ENCODE results near the gene HSPE1. TPM values are rescaled to one million over a fixed set of nuclear protein-coding genes. Genes with fewer than 3 reads are reported as not detected.

HSPE1 gene
- total and polyA plus RNA-seq, 4 donors, result 46.1 to 113 (median 54.9) TPM

DNA sequence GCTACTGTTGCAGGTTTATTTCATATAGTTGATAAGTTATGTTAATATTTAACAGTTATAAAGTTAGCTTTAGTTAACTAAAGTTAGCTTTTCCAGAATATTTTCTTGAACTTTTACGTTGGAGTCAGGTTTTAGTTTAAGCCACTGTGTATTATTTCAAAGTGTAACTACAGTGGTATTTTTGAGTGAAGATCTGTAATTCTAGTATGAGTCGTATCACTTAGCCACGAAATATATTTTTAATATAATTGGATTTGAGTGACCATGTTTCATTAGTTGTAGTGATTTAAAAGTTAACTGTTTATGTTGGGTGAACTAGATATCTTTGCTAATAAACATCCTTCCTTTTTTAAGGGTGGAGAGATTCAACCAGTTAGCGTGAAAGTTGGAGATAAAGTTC is 2.5 kb downstream of the HSPE1 start:
- no peak for DNase-seq
- Histone ChIP-seq H3K4me1 (ENCODE audit: control insufficient read depth in 1 of 2, insufficient read depth in 2 of 2, low read length in 2 of 2) (no peaks in the 10 kb centered on the region), H3K9me3 (ENCODE audit: control insufficient read depth, low read length) (no peaks in the 10 kb centered on the region), H3K4me3 (ENCODE audit: low read length in 2 of 2) (no peak overlapping the region), H3K27ac (ENCODE audit: low read depth in 1 of 2, low read length in 2 of 2) (no peak overlapping the region), H3K36me3 (ENCODE audit: control insufficient read depth in 1 of 2, insufficient read depth in 2 of 2, low read length in 1 of 2) (no peaks in the 10 kb centered on the region), H3K27me3 (ENCODE audit: control insufficient read depth in 1 of 2, insufficient read depth in 2 of 2, low read length in 1 of 2) (no peaks in the 10 kb centered on the region)
- no peak for ATAC-seq (ENCODE audit: low FRiP score)
- 74 to 78% methylated on average over 4 of the region's 4 CpGs for WGBS, 2 donors
- intact Hi-C loops (cut with DNase I), result loop anchor here in 1 of 2 donors (5.0 kb wide), 2 partner anchors 65 to 205 kb away; partner anchors contain the start of genes MARS2 and SF3B1

DNA sequence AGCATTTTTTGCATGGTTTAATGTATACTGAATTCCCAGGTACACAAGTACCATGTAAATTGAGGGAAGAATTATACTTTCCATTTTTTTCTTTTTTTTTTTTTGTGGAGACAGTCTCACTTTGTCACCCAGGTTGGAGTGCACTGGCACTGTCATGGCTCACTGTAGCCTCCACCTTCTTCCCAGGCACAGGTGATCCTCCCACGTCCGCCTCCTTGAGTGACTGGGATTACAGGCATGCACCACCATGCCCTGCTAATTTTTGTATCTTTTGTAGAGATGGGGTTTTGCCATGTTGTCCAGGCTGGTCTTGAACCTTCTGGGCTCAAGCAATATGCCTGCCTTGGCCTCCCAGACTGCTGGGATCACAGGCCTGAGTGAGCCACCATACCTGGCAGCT is 3.8 kb downstream of the HSPE1 start:
- 93 to 94% methylated on average over 2 of the region's 2 CpGs for WGBS, 2 donors
- H3K27me3 ChIP-seq (ENCODE audit: control insufficient read depth in 1 of 2, insufficient read depth in 2 of 2, low read length in 1 of 2), result no peaks in the 10 kb centered on the region
- intact Hi-C loops (cut with DNase I), result loop anchor here in 1 of 2 donors (5.0 kb wide), 2 partner anchors 67 to 203 kb away; partner anchors contain the start of genes MARS2 and SF3B1
- no peak overlapping the region for H3K27ac ChIP-seq (ENCODE audit: low read depth in 1 of 2, low read length in 2 of 2)
- ATAC-seq (ENCODE audit: low FRiP score) (no peak), DNase-seq (no peak)
- H3K36me3 ChIP-seq (ENCODE audit: control insufficient read depth in 1 of 2, insufficient read depth in 2 of 2, low read length in 1 of 2), result no peaks in the 10 kb centered on the region
- no peak overlapping the region for H3K4me3 ChIP-seq (ENCODE audit: low read length in 2 of 2)
- H3K4me1 ChIP-seq (ENCODE audit: control insufficient read depth in 1 of 2, insufficient read depth in 2 of 2, low read length in 2 of 2), result no peaks in the 10 kb centered on the region
- no peaks in the 10 kb centered on the region for H3K9me3 ChIP-seq (ENCODE audit: control insufficient read depth, low read length)

DNA sequence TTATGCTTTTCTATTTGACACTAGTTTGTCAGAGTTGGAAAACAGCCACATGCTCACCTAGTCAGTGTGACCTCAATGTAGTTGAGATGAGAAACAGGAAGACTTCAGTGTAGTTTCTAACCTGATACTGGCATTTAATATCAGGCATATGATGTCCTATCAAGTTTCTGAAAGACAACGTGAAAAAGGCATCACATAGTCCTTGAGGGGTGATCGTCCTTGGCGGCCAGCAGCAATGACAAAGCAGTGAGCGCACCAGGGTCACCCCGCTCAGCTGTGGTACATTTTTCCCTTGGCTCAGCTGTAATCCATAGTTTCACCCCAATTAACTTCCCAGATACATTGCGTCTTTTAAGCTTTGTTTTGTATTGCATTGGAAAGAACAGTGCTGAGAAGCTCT is 4.3 kb downstream of the HSPE1 start:
- DNase-seq (no peak), ATAC-seq (ENCODE audit: low FRiP score) (no peak)
- 94% methylated on average over 6 of the region's 6 CpGs for WGBS, 2 donors
- Histone ChIP-seq H3K4me3 (ENCODE audit: low read length in 2 of 2) (no peak overlapping the region), H3K27me3 (ENCODE audit: control insufficient read depth in 1 of 2, insufficient read depth in 2 of 2, low read length in 1 of 2) (no peaks in the 10 kb centered on the region), H3K27ac (ENCODE audit: low read depth in 1 of 2, low read length in 2 of 2) (no peak overlapping the region), H3K4me1 (ENCODE audit: control insufficient read depth in 1 of 2, insufficient read depth in 2 of 2, low read length in 2 of 2) (no peaks in the 10 kb centered on the region), H3K36me3 (ENCODE audit: control insufficient read depth in 1 of 2, insufficient read depth in 2 of 2, low read length in 1 of 2) (no peaks in the 10 kb centered on the region), H3K9me3 (ENCODE audit: control insufficient read depth, low read length) (no peaks in the 10 kb centered on the region)
- intact Hi-C loops (cut with DNase I), result loop anchor here in 1 of 2 donors (5.0 kb wide), 2 partner anchors 67 to 203 kb away; partner anchors contain the start of genes MARS2 and SF3B1

DNA sequence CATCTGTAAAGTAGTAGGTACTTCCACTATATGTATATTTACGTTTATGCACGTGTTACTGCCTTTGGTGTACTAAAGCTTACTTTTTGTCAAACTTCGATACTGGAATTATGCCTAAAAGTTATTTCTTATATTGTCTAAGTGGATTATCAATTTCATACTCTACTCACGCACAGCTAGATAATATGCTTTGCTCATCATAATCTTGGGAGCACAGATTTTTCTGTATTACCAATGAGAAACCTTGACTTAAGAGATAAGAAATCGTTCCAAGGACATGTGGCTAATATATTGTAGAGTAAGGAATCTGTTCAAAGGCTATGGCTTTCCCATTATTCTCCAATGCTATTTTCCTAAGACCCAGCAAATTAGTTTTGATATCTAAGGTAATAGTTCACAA is 6.5 kb downstream of the HSPE1 start:
- Histone ChIP-seq H3K9me3 (ENCODE audit: control insufficient read depth, low read length) (no peaks in the 10 kb centered on the region), H3K4me1 (ENCODE audit: control insufficient read depth in 1 of 2, insufficient read depth in 2 of 2, low read length in 2 of 2) (no peaks in the 10 kb centered on the region), H3K36me3 (ENCODE audit: control insufficient read depth in 1 of 2, insufficient read depth in 2 of 2, low read length in 1 of 2) (no peaks in the 10 kb centered on the region), H3K27ac (ENCODE audit: low read depth in 1 of 2, low read length in 2 of 2) (no peak overlapping the region), H3K4me3 (ENCODE audit: low read length in 2 of 2) (no peak overlapping the region), H3K27me3 (ENCODE audit: control insufficient read depth in 1 of 2, insufficient read depth in 2 of 2, low read length in 1 of 2) (no peaks in the 10 kb centered on the region)
- intact Hi-C loops (cut with DNase I), result no loop called here
- ATAC-seq (ENCODE audit: low FRiP score), result no peak
- 91 to 93% methylated on average over 5 of the region's 5 CpGs for WGBS, 2 donors
- no peak for DNase-seq

DNA sequence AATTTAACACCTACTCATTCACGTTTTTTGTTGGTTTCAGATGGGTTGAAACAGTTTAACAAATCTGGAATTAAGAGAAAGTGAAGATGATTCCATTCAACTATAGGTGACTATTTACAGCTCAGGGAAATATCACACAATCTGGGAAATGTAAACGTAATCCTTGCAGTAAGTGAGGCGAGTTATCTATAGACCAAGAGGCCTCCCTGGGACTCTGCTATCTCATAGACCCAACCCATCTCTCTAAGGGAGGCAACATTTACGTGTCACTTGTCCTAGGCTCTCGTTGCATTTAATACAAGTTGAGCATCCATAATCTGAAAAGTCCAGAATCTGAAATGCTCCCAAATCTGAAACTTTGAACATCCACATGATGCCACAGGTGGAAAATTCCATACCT is 13.7 kb downstream of the HSPE1 start:
- ATAC-seq (ENCODE audit: low FRiP score) (no peak), DNase-seq (no peak)
- Histone ChIP-seq H3K4me3 (ENCODE audit: low read length in 2 of 2) (no peak overlapping the region), H3K27ac (ENCODE audit: low read depth in 1 of 2, low read length in 2 of 2) (no peak overlapping the region), H3K4me1 (ENCODE audit: control insufficient read depth in 1 of 2, insufficient read depth in 2 of 2, low read length in 2 of 2) (no peaks in the 10 kb centered on the region), H3K9me3 (ENCODE audit: control insufficient read depth, low read length) (no peaks in the 10 kb centered on the region), H3K36me3 (ENCODE audit: control insufficient read depth in 1 of 2, insufficient read depth in 2 of 2, low read length in 1 of 2) (no peaks in the 10 kb centered on the region), H3K27me3 (ENCODE audit: control insufficient read depth in 1 of 2, insufficient read depth in 2 of 2, low read length in 1 of 2) (no peaks in the 10 kb centered on the region)
- WGBS, 2 donors, result 96% methylated on average over 5 of the region's 5 CpGs
- intact Hi-C loops (cut with DNase I), result loop anchor here in 1 of 2 donors (10.0 kb wide), 1 partner anchor 261 kb away; no protein-coding TSS in a partner anchor

DNA sequence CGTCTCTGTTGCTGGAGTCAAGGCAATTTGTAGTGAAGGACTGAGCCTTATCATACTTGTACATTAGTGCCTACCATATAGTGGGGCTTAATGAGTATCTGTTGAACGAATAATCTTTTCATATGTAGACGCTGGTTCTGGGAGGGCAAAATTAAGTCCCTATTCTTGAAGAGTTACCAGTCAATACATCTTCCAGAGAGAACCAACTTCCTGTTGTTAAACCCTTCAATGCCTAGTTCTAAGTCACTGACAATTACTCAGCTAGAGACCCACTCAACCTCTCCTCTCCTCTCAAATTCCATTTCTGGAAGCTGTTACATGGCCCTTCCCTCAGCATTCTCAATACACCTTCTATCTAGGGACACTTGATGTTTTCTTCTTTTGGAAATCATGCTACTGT is 14.6 kb downstream of the HSPE1 start:
- H3K4me1 ChIP-seq (ENCODE audit: control insufficient read depth in 1 of 2, insufficient read depth in 2 of 2, low read length in 2 of 2), result no peaks in the 10 kb centered on the region
- 73 to 76% methylated on average over 3 of the region's 3 CpGs for WGBS, 2 donors
- no peaks in the 10 kb centered on the region for H3K9me3 ChIP-seq (ENCODE audit: control insufficient read depth, low read length)
- H3K27ac ChIP-seq (ENCODE audit: low read depth in 1 of 2, low read length in 2 of 2), result peak overlapping the region; percentile 45 to 84
- no peaks in the 10 kb centered on the region for H3K27me3 ChIP-seq (ENCODE audit: control insufficient read depth in 1 of 2, insufficient read depth in 2 of 2, low read length in 1 of 2)
- no peaks in the 10 kb centered on the region for H3K36me3 ChIP-seq (ENCODE audit: control insufficient read depth in 1 of 2, insufficient read depth in 2 of 2, low read length in 1 of 2)
- peak overlapping the region in 1 of 2 donors; percentile 53 for H3K4me3 ChIP-seq (ENCODE audit: low read length in 2 of 2)
- ATAC-seq (ENCODE audit: low FRiP score) (no peak), DNase-seq (no peak)
- intact Hi-C loops (cut with DNase I), result loop anchor here in 1 of 2 donors (1.0 to 10.0 kb wide), 2 partner anchors 14 to 260 kb away; partner anchors contain the start of gene HSPE1

DNA sequence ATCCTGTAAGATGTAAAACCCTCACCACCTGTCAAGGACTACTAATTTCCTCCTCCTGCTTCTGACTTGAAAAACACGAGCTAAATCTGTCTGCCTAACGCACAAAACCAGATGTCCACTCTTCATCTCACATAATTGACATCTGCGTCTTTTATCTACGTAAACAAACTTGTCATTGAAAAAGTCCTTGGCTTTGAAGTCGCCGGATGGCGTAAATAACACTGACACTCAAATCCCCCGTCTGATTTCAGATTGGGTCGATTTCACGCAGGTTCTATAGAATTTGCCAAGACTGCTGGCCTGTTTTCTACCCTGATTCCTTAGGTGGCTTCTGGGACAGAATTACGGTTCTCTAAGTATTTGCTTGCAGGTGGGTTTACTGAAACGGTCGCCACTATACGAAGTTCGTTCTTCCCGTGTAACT is 15.1 kb downstream of the HSPE1 start:
- WGBS, 2 donors, result 0% methylated on average over 16 of the region's 16 CpGs
- Histone ChIP-seq H3K27ac (ENCODE audit: low read depth in 1 of 2, low read length in 2 of 2) (peak overlapping the region; percentile 84 to 94), H3K36me3 (ENCODE audit: control insufficient read depth in 1 of 2, insufficient read depth in 2 of 2, low read length in 1 of 2) (no peaks in the 10 kb centered on the region), H3K4me1 (ENCODE audit: control insufficient read depth in 1 of 2, insufficient read depth in 2 of 2, low read length in 2 of 2) (no peaks in the 10 kb centered on the region), H3K4me3 (ENCODE audit: low read length in 2 of 2) (peak overlapping the region; percentile 53 to 75), H3K27me3 (ENCODE audit: control insufficient read depth in 1 of 2, insufficient read depth in 2 of 2, low read length in 1 of 2) (no peaks in the 10 kb centered on the region), H3K9me3 (ENCODE audit: control insufficient read depth, low read length) (no peaks in the 10 kb centered on the region)
- ATAC-seq (ENCODE audit: low FRiP score) (peak; percentile 1), DNase-seq (no peak)
- intact Hi-C loops (cut with DNase I), result loop anchor here in 1 of 2 donors (1.0 to 10.0 kb wide), 2 partner anchors 15 to 259 kb away; partner anchors contain the start of gene HSPE1

DNA sequence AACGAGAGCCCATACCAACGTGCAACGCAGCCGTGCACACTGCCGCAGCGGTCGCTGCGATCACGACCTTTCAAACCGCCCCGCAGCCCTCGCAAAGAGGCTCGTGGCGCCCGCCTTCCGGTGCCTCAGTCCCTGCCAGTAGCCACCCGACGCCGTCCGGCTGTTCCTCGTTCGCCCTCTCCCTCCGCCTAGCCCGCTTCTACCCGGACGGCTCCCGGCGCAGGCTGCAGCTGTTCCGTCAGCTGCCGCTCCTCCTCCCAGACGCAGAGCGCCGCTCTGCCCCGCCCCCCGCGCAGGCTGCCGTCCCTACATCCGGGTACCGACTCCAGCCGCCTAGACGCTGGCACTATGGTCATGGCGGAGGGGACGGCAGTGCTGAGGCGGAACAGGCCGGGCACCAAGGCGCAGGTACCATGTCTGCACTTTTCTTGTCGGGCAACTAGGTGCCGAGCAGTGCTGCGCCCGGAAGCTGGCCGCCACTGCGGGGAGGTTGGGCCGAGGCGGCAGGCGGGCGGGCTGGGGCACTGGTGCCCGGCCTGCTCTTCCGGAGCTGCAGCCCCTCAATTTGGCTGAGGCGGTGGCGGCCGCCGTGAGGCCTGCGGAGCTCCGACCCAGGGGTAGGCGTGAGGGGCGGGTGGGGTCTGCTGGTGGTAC is 15.7 kb downstream of the HSPE1 start, which contains the start of gene MOB4:
TSS of gene MOB4 (plus strand) at position 328 of the 654 bp plus-strand sequence. CDS start at position 349, 21 bp downstream.
- intact Hi-C loops (cut with DNase I), result loop anchor here in 1 of 2 donors (1.0 to 10.0 kb wide), 2 partner anchors 16 to 259 kb away; partner anchors contain the start of gene HSPE1
- Histone ChIP-seq H3K4me3 (ENCODE audit: low read length in 2 of 2) (peak within 1 kb of the TSS; percentile 67 to 75), H3K4me1 (ENCODE audit: control insufficient read depth in 1 of 2, insufficient read depth in 2 of 2, low read length in 2 of 2) (no peaks in the 10 kb centered on the region), H3K27ac (ENCODE audit: low read depth in 1 of 2, low read length in 2 of 2) (peak within 1 kb of the TSS; percentile 84 to 94), H3K9me3 (ENCODE audit: control insufficient read depth, low read length) (no peaks in the 10 kb centered on the region), H3K36me3 (ENCODE audit: control insufficient read depth in 1 of 2, insufficient read depth in 2 of 2, low read length in 1 of 2) (no peaks in the 10 kb centered on the region), H3K27me3 (ENCODE audit: control insufficient read depth in 1 of 2, insufficient read depth in 2 of 2, low read length in 1 of 2) (no peaks in the 10 kb centered on the region)
- peak; percentile 100 for ATAC-seq (ENCODE audit: low FRiP score)
- WGBS, 2 donors, result 0% methylated on average over 57 to 66 of the region's 66 CpGs
- peak; percentile 97 to 99 for DNase-seq

DNA sequence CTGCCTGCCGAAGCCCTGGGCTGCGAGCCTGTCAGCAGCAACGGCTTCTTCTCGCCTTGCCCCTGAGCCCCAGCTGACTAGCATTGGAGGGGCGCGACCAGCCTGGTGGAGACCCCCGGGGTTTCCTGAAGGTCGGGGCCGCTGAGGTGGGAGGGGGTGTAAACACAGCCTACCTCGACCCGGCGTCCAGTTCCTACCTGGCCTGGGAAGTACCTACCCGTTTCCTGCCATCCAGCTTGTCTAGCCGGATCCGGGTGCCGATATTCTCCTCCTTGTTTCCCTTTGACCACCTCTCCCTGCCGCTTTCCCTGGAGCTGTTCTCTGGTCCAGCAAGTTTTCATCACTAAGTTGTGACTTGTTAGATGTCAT is 16.2 kb downstream of the HSPE1 start:
- Histone ChIP-seq H3K27ac (ENCODE audit: low read depth in 1 of 2, low read length in 2 of 2) (peak overlapping the region in 1 of 2 donors; percentile 57), H3K36me3 (ENCODE audit: control insufficient read depth in 1 of 2, insufficient read depth in 2 of 2, low read length in 1 of 2) (no peaks in the 10 kb centered on the region), H3K27me3 (ENCODE audit: control insufficient read depth in 1 of 2, insufficient read depth in 2 of 2, low read length in 1 of 2) (no peaks in the 10 kb centered on the region), H3K4me1 (ENCODE audit: control insufficient read depth in 1 of 2, insufficient read depth in 2 of 2, low read length in 2 of 2) (no peaks in the 10 kb centered on the region), H3K9me3 (ENCODE audit: control insufficient read depth, low read length) (no peaks in the 10 kb centered on the region), H3K4me3 (ENCODE audit: low read length in 2 of 2) (peak overlapping the region; percentile 67 to 73)
- intact Hi-C loops (cut with DNase I), result loop anchor here in 1 of 2 donors (10.0 kb wide), 1 partner anchor 258 kb away; no protein-coding TSS in a partner anchor
- WGBS, 2 donors, result 0% methylated on average over 17 of the region's 17 CpGs
- no peak for DNase-seq
- ATAC-seq (ENCODE audit: low FRiP score), result peak; percentile 44
